Lower lobe of right lung (tissue), 2 donors: ENCODE data around the gene MAD1L1. TPM values are rescaled to one million over a fixed set of nuclear protein-coding genes. Genes with fewer than 3 reads are reported as not detected.
"Not testable (repeated sequence)": the region's sequence is repeated elsewhere in the genome, so short reads cannot be mapped to it uniquely, and the experiment has no call there.

Experiments
- ATAC-seq, 2 donors: fragments of 200-7000 bp; cut with Tn5 transposase; one replicate each; pipeline ENCODE4 v1.9.1; 2020 to 2022; ENCODE audit warnings: mild to moderate bottlenecking in 2 of 2, moderate library complexity in 2 of 2
- DNase-seq: peaks from one replicate; pipeline ENCODE4 v3.0.0-alpha.2; 2020
- H3K27ac ChIP-seq: fragments of 200-600 bp; one replicate; pipeline ENCODE4 v1.8.0; 2022
- H3K27me3 ChIP-seq: fragments of 200-600 bp; one replicate; pipeline ENCODE4 v1.8.0; 2022; ENCODE audit warnings: low read depth
- H3K36me3 ChIP-seq: fragments of 200-600 bp; one replicate; pipeline ENCODE4 v1.8.0; 2022; ENCODE audit warnings: mild to moderate bottlenecking
- H3K4me1 ChIP-seq: fragments of 200-600 bp; one replicate; pipeline ENCODE4 v1.8.0; 2022
- H3K4me3 ChIP-seq: fragments of 200-600 bp; one replicate; pipeline ENCODE4 v1.8.0; 2022; ENCODE audit warnings: mild to moderate bottlenecking
- H3K9me3 ChIP-seq: fragments of 200-600 bp; one replicate; pipeline ENCODE4 v1.8.0; 2022
- intact Hi-C: fragments of 100-400 bp; cut with DNase I; formaldehyde crosslinking; loops from one replicate; pipeline ENCODE4 v1.11.0; 2022
- total RNA-seq: library from RNA; stranded (reverse); fragmentation: NEBNext Ultra II Directional; extraction: Animal tissue kit (Norgen Biotek cat#: 25700); gene quantifications from one replicate; pipeline ENCODE4 v1.2.1, GENCODE V29; 2021
- TF ChIP-seq, protein P1 (sequence below): fragments of 200-600 bp; IDR thresholded peaks from one replicate; pipeline ENCODE4 v1.8.0; 2022; ENCODE audit warnings: antibody characterized with exemption, mild to moderate bottlenecking
- donor health status: DM: no; HTN: yes; CAD: no; lungs with severe emphysema.

Gene MAD1L1
- total RNA-seq, 1 donor from 2014 or later: 44.5 TPM

DNA sequence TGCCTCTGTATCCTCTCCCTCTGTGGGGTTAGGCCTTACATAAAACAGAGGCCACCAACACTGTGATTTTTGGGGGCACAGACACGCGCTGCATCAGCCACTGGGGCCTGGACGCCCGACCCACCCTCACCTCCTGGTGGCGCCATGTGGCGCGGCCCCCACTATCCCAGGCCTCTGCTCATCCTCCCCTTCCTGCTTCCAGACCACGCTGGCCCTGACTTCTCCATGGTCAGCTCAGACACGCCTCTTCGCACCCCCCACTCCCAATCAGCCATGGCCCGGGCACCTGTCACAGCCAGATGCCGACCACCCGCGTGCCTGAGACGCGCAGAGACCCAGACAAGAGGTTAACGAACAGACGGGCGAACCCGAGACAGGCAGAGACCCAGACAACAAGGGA lies 298.7 kb downstream of the MAD1L1 start:
- intact Hi-C loops: no loop called here
- TF ChIP-seq, protein P1, sequence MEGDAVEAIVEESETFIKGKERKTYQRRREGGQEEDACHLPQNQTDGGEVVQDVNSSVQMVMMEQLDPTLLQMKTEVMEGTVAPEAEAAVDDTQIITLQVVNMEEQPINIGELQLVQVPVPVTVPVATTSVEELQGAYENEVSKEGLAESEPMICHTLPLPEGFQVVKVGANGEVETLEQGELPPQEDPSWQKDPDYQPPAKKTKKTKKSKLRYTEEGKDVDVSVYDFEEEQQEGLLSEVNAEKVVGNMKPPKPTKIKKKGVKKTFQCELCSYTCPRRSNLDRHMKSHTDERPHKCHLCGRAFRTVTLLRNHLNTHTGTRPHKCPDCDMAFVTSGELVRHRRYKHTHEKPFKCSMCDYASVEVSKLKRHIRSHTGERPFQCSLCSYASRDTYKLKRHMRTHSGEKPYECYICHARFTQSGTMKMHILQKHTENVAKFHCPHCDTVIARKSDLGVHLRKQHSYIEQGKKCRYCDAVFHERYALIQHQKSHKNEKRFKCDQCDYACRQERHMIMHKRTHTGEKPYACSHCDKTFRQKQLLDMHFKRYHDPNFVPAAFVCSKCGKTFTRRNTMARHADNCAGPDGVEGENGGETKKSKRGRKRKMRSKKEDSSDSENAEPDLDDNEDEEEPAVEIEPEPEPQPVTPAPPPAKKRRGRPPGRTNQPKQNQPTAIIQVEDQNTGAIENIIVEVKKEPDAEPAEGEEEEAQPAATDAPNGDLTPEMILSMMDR: no peak
- peaks cover 9% of the 10 kb centered on the region for H3K36me3 ChIP-seq
- DNase-seq: no peak
- no peak overlapping the region for H3K4me3 ChIP-seq
- no peaks in the 10 kb centered on the region for H3K9me3 ChIP-seq
- no peaks in the 10 kb centered on the region for H3K27me3 ChIP-seq
- H3K27ac ChIP-seq: no peak overlapping the region
- no peak for ATAC-seq
- no peaks in the 10 kb centered on the region for H3K4me1 ChIP-seq

DNA sequence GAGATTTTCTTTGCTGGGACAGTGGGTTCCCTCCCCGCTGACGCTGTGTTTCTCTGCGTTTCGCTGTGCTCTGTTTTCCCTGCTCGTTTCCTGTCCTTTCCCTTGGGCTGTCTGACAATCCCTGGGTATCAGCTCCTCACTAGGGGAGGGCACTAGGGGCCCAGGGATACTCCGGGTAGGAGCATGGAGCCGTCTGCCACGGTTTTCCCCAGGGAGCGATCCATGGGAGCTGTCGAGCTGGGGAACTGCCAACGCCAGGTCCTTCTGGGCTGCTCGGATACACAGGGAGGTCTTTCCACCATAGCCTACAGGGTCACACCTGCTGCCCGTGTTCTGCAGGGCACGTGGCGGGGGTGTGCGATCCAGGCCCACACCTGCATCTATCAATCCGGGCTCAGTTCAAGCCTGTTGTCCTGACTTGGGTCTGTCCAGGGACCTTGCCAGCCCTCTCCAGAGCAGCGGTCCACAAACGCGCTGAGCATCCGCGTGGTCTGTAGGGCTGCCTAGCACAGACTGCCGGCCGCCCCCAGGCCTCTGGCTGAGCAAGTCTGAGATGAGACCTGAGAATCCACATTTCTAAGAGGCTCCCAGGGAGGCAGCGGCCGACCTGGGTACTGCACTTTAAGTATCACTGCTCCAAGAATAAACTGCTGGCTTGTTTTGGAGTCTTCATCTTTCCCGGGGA lies 299.5 kb downstream of the MAD1L1 start:
- Histone ChIP-seq H3K4me3 (no peak overlapping the region), H3K4me1 (no peaks in the 10 kb centered on the region), H3K27me3 (no peaks in the 10 kb centered on the region), H3K9me3 (no peaks in the 10 kb centered on the region), H3K27ac (no peak overlapping the region), H3K36me3 (peaks cover 9% of the 10 kb centered on the region)
- intact Hi-C loops: no loop called here
- ATAC-seq (no peak), DNase-seq (no peak)
- TF ChIP-seq, protein P1: no peak

DNA sequence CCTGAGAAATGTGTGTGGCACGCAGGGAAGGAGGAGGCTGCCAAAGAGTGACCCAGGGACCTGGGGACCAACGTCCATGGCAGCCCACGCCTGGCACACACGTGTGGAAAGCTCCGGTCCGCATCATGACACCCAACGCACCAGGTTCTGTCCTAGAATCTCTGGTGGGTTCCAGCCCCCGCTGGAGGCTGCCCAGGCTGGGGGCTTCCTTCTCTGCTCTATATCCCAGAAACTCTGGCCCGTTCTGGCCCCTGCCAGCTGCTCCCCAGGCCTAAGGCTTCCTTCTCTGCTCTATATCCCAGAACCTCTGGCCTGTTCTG lies 300.8 kb downstream of the MAD1L1 start:
- DNase-seq: no peak
- ATAC-seq: no peak
- TF ChIP-seq, protein P1: no peak
- no peaks in the 10 kb centered on the region for H3K9me3 ChIP-seq
- H3K27ac ChIP-seq: no peak overlapping the region
- intact Hi-C loops: no loop called here
- no peaks in the 10 kb centered on the region for H3K4me1 ChIP-seq
- no peaks in the 10 kb centered on the region for H3K27me3 ChIP-seq
- no peak overlapping the region for H3K4me3 ChIP-seq
- peaks cover 9% of the 10 kb centered on the region for H3K36me3 ChIP-seq

DNA sequence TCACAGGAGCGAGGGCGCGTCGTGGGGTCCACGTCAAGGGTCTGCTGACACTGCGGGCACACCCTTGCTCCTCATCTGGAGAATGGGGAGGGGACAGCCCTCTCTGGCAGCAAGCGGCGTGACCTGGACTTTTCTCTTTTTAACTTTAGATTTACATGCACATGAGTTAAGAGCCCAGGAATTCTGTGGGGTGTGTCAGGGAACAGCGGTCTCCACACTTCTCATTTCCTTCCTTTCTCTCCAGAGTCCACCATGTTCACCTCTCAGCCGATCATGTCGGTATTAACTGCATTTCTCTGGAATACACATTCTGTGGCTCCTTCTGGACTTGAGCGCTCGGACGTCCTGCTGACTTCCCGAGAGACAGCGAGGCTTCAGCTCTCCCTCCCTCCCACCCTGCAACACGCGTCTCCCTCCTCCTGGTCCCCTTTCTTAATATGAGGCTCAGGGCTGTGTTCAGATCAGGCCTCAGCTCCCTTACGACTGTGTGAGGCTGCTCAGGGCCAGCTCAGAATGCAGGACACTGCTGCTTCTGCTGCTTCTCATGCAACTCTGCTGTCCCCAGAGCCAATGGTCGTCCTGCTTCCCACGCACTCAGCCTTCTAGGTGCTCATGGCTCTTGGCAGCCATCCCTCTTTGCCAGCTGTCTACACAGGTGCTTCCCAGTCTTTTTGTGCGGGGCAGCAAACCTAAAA lies 301.3 kb downstream of the MAD1L1 start:
- H3K4me3 ChIP-seq: no peak overlapping the region
- H3K36me3 ChIP-seq: peaks cover 9% of the 10 kb centered on the region
- no peaks in the 10 kb centered on the region for H3K4me1 ChIP-seq
- DNase-seq (no peak), ATAC-seq (no peak)
- TF ChIP-seq, protein P1: no peak
- H3K9me3 ChIP-seq: no peaks in the 10 kb centered on the region
- intact Hi-C loops: no loop called here
- no peak overlapping the region for H3K27ac ChIP-seq
- no peaks in the 10 kb centered on the region for H3K27me3 ChIP-seq

DNA sequence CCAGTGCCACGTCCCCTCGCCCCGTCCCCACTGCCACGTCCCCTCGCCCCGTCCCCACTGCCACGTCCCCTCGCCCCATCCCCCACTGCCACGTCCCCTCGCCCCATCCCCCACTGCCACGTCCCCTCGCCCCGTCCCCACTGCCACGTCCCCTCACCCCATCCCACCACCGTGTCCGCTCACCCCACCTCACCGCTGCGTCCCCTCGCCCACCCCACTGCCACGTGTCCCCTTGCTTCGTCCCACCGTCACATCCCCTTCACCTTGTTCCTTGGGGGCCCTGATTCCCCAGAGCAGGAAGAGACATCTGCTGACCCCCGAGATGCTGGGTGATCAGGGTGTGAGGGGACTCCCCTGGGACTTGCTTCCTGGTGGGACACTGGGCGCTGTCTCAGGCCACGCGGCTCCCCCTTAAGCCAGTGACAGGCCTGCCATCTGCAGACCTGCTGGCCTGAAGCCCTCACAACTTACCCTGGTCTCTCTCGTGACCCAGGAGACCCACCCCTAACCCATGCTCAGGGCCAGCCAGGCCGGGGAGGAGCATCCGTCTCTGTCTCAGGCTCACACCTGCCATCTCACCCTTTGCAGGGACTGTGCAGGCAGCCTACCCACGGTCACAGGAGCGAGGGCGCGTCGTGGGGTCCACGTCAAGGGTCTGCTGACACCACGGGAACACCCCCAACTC lies 302.2 kb downstream of the MAD1L1 start:
- no peaks in the 10 kb centered on the region for H3K27me3 ChIP-seq
- no peaks in the 10 kb centered on the region for H3K9me3 ChIP-seq
- DNase-seq (no peak), ATAC-seq (peak in 1 of 2 donors; percentile 20)
- H3K4me3 ChIP-seq: no peak overlapping the region
- intact Hi-C loops: no loop called here
- peaks cover under 1% of the 10 kb centered on the region for H3K36me3 ChIP-seq
- no peak overlapping the region for H3K27ac ChIP-seq
- H3K4me1 ChIP-seq: no peaks in the 10 kb centered on the region
- TF ChIP-seq, protein P1: no peak

DNA sequence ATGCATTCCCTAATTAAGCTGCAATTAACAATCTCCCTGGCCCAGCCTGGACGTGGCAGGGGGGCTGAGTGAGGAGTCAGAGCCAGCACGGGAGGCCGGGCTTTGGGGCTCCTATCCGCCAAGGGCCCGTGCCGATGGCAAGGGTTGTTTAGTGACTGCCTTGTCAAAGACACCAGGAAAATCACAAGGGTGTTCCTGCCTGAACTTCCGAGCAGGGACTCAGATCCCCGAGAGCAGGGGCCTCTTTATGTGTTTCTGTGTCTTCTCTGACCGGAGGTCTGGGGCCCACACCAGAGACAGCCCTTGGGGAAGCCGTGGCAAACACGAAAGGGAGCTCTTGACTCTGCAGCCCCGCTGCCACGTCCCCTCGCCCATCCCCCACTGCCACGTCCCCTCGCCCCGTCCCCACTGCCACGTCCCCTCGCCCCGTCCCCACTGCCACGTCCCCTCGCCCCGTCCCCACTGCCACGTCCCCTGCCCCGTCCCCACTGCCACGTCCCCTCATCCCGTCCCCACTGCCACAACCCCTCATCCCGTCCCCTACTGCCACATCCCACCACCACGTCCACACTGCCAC lies 303.3 kb downstream of the MAD1L1 start:
- H3K4me1 ChIP-seq, H3K27me3 ChIP-seq, H3K36me3 ChIP-seq, DNase-seq, ATAC-seq, intact Hi-C loops, H3K4me3 ChIP-seq, H3K27ac ChIP-seq, H3K9me3 ChIP-seq: not testable (repeated sequence)
